ENCODE data around the gene RAB25. TPM values are rescaled to one million over a fixed set of nuclear protein-coding genes. Genes with fewer than 3 reads are reported as not detected.
A peak's percentile ranks its signal among the peaks of the same experiment; 100 is the strongest.

RAB25 gene
- total RNA-seq, 1 donor from 2014 or later: not detected

- DNase-seq: no peak
- Histone ChIP-seq H3K9me3 (replicated peaks) (no peaks in the 10 kb centered on the region), H3K36me3 (no peaks in the 10 kb centered on the region), H3K27ac (replicated peaks) (no peak overlapping the region), H3K27me3 (ENCODE audit: low read depth) (no peaks in the 10 kb centered on the region), H3K4me1 (peaks cover 33% of the 10 kb centered on the region), H3K4me3 (no peak overlapping the region)
- TF ChIP-seq CTCF (IDR thresholded peaks at IDR 0.05; ENCODE audit: borderline replicate concordance): no peak
- intact Hi-C loops (cut with micrococcal nuclease): no loop called here
Observed at GRCh38 chr1:156073740-156074139, 12.8 kb downstream of the RAB25 start.

- H3K4me3 ChIP-seq: no peak overlapping the region
- DNase-seq: no peak
- no peak for TF ChIP-seq CTCF (IDR thresholded peaks at IDR 0.05; ENCODE audit: borderline replicate concordance)
- H3K36me3 ChIP-seq: no peaks in the 10 kb centered on the region
- H3K9me3 ChIP-seq (replicated peaks): no peaks in the 10 kb centered on the region
- H3K4me1 ChIP-seq: peaks cover 33% of the 10 kb centered on the region
- no peaks in the 10 kb centered on the region for H3K27me3 ChIP-seq (ENCODE audit: low read depth)
- no peak overlapping the region for H3K27ac ChIP-seq (replicated peaks)
- intact Hi-C loops (cut with micrococcal nuclease): no loop called here
Observed at GRCh38 chr1:156074661-156075060, 13.7 kb downstream of the RAB25 start.

GRCh38 chr1:156075162-156075561 lies 14.2 kb downstream of the RAB25 start:
- no peak for TF ChIP-seq CTCF (IDR thresholded peaks at IDR 0.05; ENCODE audit: borderline replicate concordance)

GRCh38 chr1:156075775-156076204 lies 14.8 kb downstream of the RAB25 start:
- H3K36me3 ChIP-seq: no peaks in the 10 kb centered on the region
- intact Hi-C loops (cut with micrococcal nuclease): no loop called here
- no peak for TF ChIP-seq CTCF (IDR thresholded peaks at IDR 0.05; ENCODE audit: borderline replicate concordance)
- no peaks in the 10 kb centered on the region for H3K9me3 ChIP-seq (replicated peaks)
- no peak for DNase-seq
- H3K27me3 ChIP-seq (ENCODE audit: low read depth): no peaks in the 10 kb centered on the region
- no peak overlapping the region for H3K27ac ChIP-seq (replicated peaks)
- H3K4me3 ChIP-seq: peak overlapping the region; percentile 68
- H3K4me1 ChIP-seq: peaks cover 26% of the 10 kb centered on the region

More at GRCh38 chr1:156075162-156075561, 14.2 kb downstream of the RAB25 start:
- Histone ChIP-seq H3K27me3 (ENCODE audit: low read depth) (no peaks in the 10 kb centered on the region), H3K9me3 (replicated peaks) (no peaks in the 10 kb centered on the region), H3K27ac (replicated peaks) (no peak overlapping the region), H3K4me1 (peaks cover 28% of the 10 kb centered on the region), H3K4me3 (no peak overlapping the region), H3K36me3 (no peaks in the 10 kb centered on the region)
- no peak for DNase-seq
- intact Hi-C loops (cut with micrococcal nuclease): no loop called here

- Histone ChIP-seq H3K4me3 (peak overlapping the region; percentile 68), H3K27me3 (ENCODE audit: low read depth) (no peaks in the 10 kb centered on the region), H3K27ac (replicated peaks) (peak overlapping the region; percentile 54), H3K4me1 (peaks cover 27% of the 10 kb centered on the region), H3K9me3 (replicated peaks) (no peaks in the 10 kb centered on the region), H3K36me3 (no peaks in the 10 kb centered on the region)
- DNase-seq: peak; percentile 43
- TF ChIP-seq CTCF (IDR thresholded peaks at IDR 0.05; ENCODE audit: borderline replicate concordance): no peak
- intact Hi-C loops (cut with micrococcal nuclease): no loop called here
Observed at GRCh38 chr1:156076609-156077429, 15.9 kb downstream of the RAB25 start.
